Hepatocyte (in vitro differentiated cells): ENCODE measurements around the gene ZSCAN12. TPM values are rescaled to one million over a fixed set of nuclear protein-coding genes. Genes with fewer than 3 reads are reported as not detected.
A peak's percentile ranks its signal among the peaks of the same experiment; 100 is the strongest.
"Not testable (repeated sequence)": the region's sequence is repeated elsewhere in the genome, so short reads cannot be mapped to it uniquely, and the experiment has no call there.

Experiments used
- DNase-seq: peaks from one replicate; pipeline ENCODE4 v3.0.0-alpha.2; 2016; ENCODE audit warnings: low spot score
- H2AFZ ChIP-seq: fragments of 200-600 bp; sonication (generic); 2 replicates; pipeline ENCODE4 v1.6.0; 2016; ENCODE audit warnings: antibody characterized with exemption, mild to moderate bottlenecking
- H3K27ac ChIP-seq: fragments of 200-600 bp; sonication (generic); 2 replicates; pipeline ENCODE4 v1.5.1; 2016; ENCODE audit warnings: mild to moderate bottlenecking
- H3K27me3 ChIP-seq: fragments of 200-600 bp; sonication (generic); 2 replicates; pipeline ENCODE4 v1.6.1; 2016
- H3K36me3 ChIP-seq: fragments of 200-600 bp; sonication (generic); replicated peaks from 2 replicates; pipeline ENCODE4 v1.5.1; 2016; ENCODE audit warnings: low read depth; ENCODE audit not compliant: insufficient read depth
- H3K4me1 ChIP-seq: fragments of 200-600 bp; sonication (generic); 2 replicates; pipeline ENCODE4 v1.5.1; 2016; ENCODE audit warnings: mild to moderate bottlenecking, moderate library complexity; ENCODE audit not compliant: insufficient read depth
- H3K4me2 ChIP-seq: fragments of 200-600 bp; sonication (generic); 2 replicates; pipeline ENCODE4 v1.6.0; 2016
- H3K4me3 ChIP-seq: fragments of 200-600 bp; sonication (generic); 2 replicates; pipeline ENCODE4 v1.5.1; 2016; ENCODE audit warnings: mild to moderate bottlenecking
- H3K79me2 ChIP-seq: fragments of 200-600 bp; sonication (generic); 2 replicates; pipeline ENCODE4 v1.6.0; 2017; ENCODE audit warnings: mild to moderate bottlenecking
- H3K9me2 ChIP-seq: fragments of 200-600 bp; sonication (generic); replicated peaks from 2 replicates; pipeline ENCODE4 v1.6.0; 2017; ENCODE audit warnings: mild to moderate bottlenecking; ENCODE audit not compliant: insufficient read depth
- H3K9me3 ChIP-seq: fragments of 200-600 bp; sonication (generic); 2 replicates; pipeline ENCODE4 v1.5.1; 2016; ENCODE audit warnings: low read depth, mild to moderate bottlenecking
- H4K20me1 ChIP-seq: fragments of 200-600 bp; sonication (generic); 2 replicates; pipeline ENCODE4 v1.6.0; 2016; ENCODE audit warnings: mild to moderate bottlenecking; ENCODE audit not compliant: insufficient read depth, poor library complexity, severe bottlenecking
- EZH2 ChIP-seq: fragments of 200-600 bp; sonication (generic); IDR thresholded peaks from 2 replicates; pipeline ENCODE4 v1.6.1; 2016; ENCODE audit warnings: antibody characterized with exemption, mild to moderate bottlenecking, borderline replicate concordance
- EZH2phosphoT487 ChIP-seq: fragments of 200-600 bp; sonication (generic); IDR thresholded peaks from one replicate; pipeline ENCODE4 v1.6.1; 2018; ENCODE audit warnings: antibody characterized with exemption, mild to moderate bottlenecking, low read depth, moderate library complexity; ENCODE audit not compliant: unreplicated experiment, severe bottlenecking
- WGBS: methylation state at CpG from one replicate; pipeline ENCODE4 v1.1.6; 2016; ENCODE audit warnings: low lambda C conversion rate; ENCODE audit errors: missing lambda C conversion rate; 5-methylcytosine and 5-hydroxymethylcytosine counted together
- polyA plus RNA-seq: library from polyadenylated mRNA; unstranded; fragments of >200 nt; fragmentation: Nextera tagmentation; extraction: Ambion mirVana; gene quantifications from 2 replicates; pipeline ENCODE4 v1.2.1, GENCODE V29; 2016
- total RNA-seq: library from RNA; depleted of rRNA; stranded (reverse); fragments of >200 nt; gene quantifications from 2 replicates; pipeline ENCODE4 v1.2.3, GENCODE V29; 2014
- TF ChIP-seq, protein P1 (sequence below): fragments of 200-600 bp; sonication (generic); IDR thresholded peaks from 2 replicates; pipeline ENCODE4 v1.5.1; 2016; ENCODE audit warnings: antibody characterized with exemption, mild to moderate bottlenecking; ENCODE audit not compliant: poor library complexity

The ZSCAN12 gene
- total RNA-seq = 5.6 and 6.1 TPM in 2 replicates
- polyA plus RNA-seq = 2.1 and 3.2 TPM in 2 replicates

DNA sequence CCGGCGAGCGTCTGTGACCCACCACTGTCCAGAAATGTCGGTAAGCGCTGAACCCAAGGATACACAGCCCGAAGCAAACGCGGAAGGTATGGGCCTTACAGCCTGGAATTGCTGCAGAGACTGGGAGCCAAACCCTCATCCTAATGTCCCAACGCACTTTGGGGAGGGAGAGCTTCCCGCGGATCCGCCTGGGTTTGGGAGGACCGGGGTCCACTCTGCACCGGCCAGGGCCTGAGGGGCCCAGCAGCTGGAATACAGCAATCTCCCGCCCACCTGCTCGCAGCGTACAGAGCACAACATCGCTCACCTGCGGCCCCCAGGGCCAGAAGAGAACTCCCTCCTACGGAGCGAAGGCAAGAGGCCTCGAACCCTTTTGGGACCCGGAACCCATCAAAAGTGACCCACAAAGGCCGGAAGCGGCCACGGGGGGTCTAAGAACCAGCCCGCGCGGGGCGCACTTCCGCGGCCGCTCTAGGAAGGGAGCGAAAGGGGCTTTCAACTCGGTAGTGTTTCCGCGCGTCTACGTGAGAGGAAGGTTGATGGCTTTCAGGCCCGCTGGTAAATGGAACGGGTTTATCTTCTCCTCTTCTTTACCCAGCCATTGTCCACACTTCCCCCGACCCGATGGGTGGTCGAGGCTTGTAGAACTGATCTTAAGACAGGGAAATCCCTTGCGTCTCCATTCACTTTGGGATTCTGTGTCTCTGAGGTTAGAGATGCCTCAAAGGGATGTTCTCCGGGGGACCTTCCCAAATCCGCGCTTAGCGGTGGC, at the start of gene ZSCAN12:
TSS of gene ZSCAN12 (minus strand) at position 398 of the 772 bp plus-strand sequence. CDS start 1,342 bp downstream, outside the sequence.
- peak; percentile 95 for DNase-seq
- WGBS = under 1% methylated on average over 49 of the region's 49 CpGs
- H4K20me1 ChIP-seq = peaks cover 3% of the 10 kb centered on the region
- TF ChIP-seq, protein P1, sequence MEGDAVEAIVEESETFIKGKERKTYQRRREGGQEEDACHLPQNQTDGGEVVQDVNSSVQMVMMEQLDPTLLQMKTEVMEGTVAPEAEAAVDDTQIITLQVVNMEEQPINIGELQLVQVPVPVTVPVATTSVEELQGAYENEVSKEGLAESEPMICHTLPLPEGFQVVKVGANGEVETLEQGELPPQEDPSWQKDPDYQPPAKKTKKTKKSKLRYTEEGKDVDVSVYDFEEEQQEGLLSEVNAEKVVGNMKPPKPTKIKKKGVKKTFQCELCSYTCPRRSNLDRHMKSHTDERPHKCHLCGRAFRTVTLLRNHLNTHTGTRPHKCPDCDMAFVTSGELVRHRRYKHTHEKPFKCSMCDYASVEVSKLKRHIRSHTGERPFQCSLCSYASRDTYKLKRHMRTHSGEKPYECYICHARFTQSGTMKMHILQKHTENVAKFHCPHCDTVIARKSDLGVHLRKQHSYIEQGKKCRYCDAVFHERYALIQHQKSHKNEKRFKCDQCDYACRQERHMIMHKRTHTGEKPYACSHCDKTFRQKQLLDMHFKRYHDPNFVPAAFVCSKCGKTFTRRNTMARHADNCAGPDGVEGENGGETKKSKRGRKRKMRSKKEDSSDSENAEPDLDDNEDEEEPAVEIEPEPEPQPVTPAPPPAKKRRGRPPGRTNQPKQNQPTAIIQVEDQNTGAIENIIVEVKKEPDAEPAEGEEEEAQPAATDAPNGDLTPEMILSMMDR = peak; percentile 73
- TF ChIP-seq EZH2 = no peak
- no peaks in the 10 kb centered on the region for H3K9me2 ChIP-seq
- H3K4me2 ChIP-seq = peak within 1 kb of the TSS; percentile 88
- H3K9me3 ChIP-seq = no peaks in the 10 kb centered on the region
- no peaks in the 10 kb centered on the region for H3K36me3 ChIP-seq
- H3K27ac ChIP-seq = peak within 1 kb of the TSS; percentile 90
- H3K79me2 ChIP-seq = peaks cover 45% of the 10 kb centered on the region
- peaks cover 28% of the 10 kb centered on the region for H3K4me1 ChIP-seq
- H2AFZ ChIP-seq = peak within 1 kb of the TSS; percentile 97
- no peaks in the 10 kb centered on the region for H3K27me3 ChIP-seq
- H3K4me3 ChIP-seq = peak within 1 kb of the TSS; percentile 70

GRCh38 chr6:28449056-28449455, 49.5 kb upstream of the ZSCAN12 start:
- H3K4me1 ChIP-seq = no peaks in the 10 kb centered on the region
- no peak overlapping the region for H3K4me3 ChIP-seq
- TF ChIP-seq EZH2 = no peak
- 100% methylated on average over 1 of the region's 1 CpG for WGBS
- no peaks in the 10 kb centered on the region for H3K79me2 ChIP-seq
- H3K27ac ChIP-seq = no peak overlapping the region
- H3K9me2 ChIP-seq = no peaks in the 10 kb centered on the region
- no peak overlapping the region for H2AFZ ChIP-seq
- no peaks in the 10 kb centered on the region for H4K20me1 ChIP-seq
- H3K9me3 ChIP-seq = no peaks in the 10 kb centered on the region
- no peak for DNase-seq
- peaks cover 7% of the 10 kb centered on the region for H3K27me3 ChIP-seq
- no peak overlapping the region for H3K4me2 ChIP-seq
- no peaks in the 10 kb centered on the region for H3K36me3 ChIP-seq

DNA sequence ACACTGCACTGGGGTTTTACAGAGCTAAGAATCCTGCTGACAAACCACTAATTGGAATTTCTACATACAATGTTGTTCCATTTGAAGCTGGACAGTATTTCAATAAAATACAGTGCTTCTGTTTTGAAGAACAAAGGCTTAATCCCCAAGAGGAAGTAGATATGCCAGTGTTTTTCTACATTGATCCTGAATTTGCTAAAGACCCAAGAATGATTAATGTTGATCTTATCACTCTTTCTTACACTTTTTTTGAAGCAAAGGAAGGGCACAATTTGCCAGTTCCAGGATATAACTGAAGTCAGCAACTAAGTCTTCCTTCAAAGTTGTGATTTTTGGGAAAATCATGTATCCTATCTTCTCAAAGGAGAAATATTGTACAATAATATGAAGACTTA, 48.0 kb upstream of the ZSCAN12 start:
- peak overlapping the region; percentile 72 for H2AFZ ChIP-seq
- not testable (repeated sequence) for H3K79me2 ChIP-seq, H4K20me1 ChIP-seq, DNase-seq, H3K4me1 ChIP-seq, H3K9me3 ChIP-seq, H3K27ac ChIP-seq, H3K36me3 ChIP-seq, H3K9me2 ChIP-seq, H3K27me3 ChIP-seq
- peak overlapping the region; percentile 37 for H3K4me3 ChIP-seq
- peak overlapping the region; percentile 78 for H3K4me2 ChIP-seq

GRCh38 chr6:28446818-28447511, 47.4 kb upstream of the ZSCAN12 start:
- DNase-seq = peak; percentile 40
- peak overlapping the region; percentile 21 for H3K27ac ChIP-seq
- H3K9me3 ChIP-seq = no peaks in the 10 kb centered on the region
- no peaks in the 10 kb centered on the region for H3K9me2 ChIP-seq
- no peaks in the 10 kb centered on the region for H4K20me1 ChIP-seq
- WGBS = 3% methylated on average over 36 of the region's 36 CpGs
- peak overlapping the region; percentile 72 for H2AFZ ChIP-seq
- H3K4me1 ChIP-seq = no peaks in the 10 kb centered on the region
- H3K4me2 ChIP-seq = peak overlapping the region; percentile 78
- peaks cover 10% of the 10 kb centered on the region for H3K79me2 ChIP-seq
- no peak for TF ChIP-seq EZH2phosphoT487
- TF ChIP-seq EZH2 = no peak
- TF ChIP-seq, protein P1 = no peak
- no peaks in the 10 kb centered on the region for H3K36me3 ChIP-seq
- H3K4me3 ChIP-seq = peak overlapping the region; percentile 37
- H3K27me3 ChIP-seq = no peaks in the 10 kb centered on the region

DNA sequence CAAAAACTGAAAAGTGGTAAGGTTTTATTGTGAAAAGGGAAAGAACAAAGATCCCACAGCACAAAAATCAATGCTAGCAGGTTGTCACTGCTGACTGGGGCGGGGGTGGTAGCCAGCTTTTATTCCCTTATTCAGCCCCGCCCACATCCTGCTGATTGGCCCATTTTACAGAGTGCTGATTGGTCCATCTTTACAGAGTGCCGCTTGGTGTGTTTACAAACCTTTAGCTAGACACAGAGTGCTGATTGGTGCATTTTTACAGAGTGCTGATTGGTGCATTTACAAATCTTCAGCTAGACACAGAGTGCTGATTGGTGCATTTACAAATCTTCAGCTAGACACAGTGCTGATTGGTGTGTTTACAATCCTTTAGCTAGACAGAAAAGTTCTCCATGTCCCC, 45.2 kb upstream of the ZSCAN12 start:
- H3K27me3 ChIP-seq, H3K4me2 ChIP-seq, H4K20me1 ChIP-seq, H3K4me1 ChIP-seq, H3K9me2 ChIP-seq, H2AFZ ChIP-seq, H3K4me3 ChIP-seq, H3K27ac ChIP-seq, H3K36me3 ChIP-seq, H3K9me3 ChIP-seq: not testable (repeated sequence)
- peak; percentile 7 for DNase-seq
- 95% methylated on average over 3 of the region's 3 CpGs for WGBS
- H3K79me2 ChIP-seq = peaks cover 12% of the 10 kb centered on the region
